D721Med (cell line): ENCODE measurements around the gene ZFAND6.

ENCODE experiments used
- DNase-seq: peaks from one replicate; pipeline ENCODE4 v3.0.0; 2011; ENCODE audit warnings: low spot score; ENCODE audit not compliant: insufficient read length
- FAIRE-seq: peaks from 2 replicates; lab custom pipeline; 2011; peaks lifted over from hg19 to GRCh38; lab: Jason Lieb, UNC
- TF ChIP-seq, protein P1 (sequence below): IDR thresholded peaks from 2 replicates; pipeline ENCODE4 v1.5.1; 2012; ENCODE audit warnings: mild to moderate bottlenecking, control low read depth; ENCODE audit not compliant: insufficient read depth; ENCODE audit errors: missing control alignments

ZFAND6 gene

DNA sequence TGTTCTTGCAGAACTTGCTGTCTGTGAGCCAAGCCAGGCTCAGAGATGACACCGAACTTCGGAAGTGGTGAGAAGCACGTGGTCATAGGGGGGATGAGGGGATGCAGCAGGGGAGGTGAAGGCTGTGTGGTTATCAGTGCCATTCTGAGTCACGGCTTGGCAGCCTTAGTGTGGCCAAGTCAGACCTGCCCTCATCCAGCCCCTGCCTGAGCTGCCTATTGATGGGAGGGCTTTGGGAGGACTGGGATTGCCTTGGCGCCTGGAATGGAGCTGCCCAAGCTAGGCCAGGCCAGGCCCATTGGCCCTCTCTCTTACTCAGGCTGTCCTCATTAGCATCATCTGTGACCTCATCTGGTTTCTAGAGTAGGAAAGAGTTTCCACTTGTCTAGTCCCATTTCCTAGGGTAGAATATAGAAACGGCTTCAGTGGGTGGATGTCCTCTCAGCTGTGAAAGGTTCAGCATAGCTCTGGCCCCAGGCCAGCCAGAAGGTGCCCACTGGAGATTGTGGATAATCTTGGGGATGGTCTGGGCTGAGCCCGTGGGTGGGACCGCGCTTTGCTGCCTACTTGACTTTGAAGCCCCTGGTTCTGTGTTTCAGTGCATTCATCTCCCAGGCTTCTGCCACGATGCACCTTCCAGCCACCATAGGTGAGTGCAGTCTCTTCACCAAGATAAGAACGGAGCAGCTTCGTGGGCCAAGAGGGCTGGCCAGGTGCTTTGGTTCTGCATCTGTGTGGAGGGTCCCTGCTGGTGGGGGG lies 100.5 kb downstream of the ZFAND6 start:
- DNase-seq (no peak), FAIRE-seq (no peak)
- TF ChIP-seq, protein P1, sequence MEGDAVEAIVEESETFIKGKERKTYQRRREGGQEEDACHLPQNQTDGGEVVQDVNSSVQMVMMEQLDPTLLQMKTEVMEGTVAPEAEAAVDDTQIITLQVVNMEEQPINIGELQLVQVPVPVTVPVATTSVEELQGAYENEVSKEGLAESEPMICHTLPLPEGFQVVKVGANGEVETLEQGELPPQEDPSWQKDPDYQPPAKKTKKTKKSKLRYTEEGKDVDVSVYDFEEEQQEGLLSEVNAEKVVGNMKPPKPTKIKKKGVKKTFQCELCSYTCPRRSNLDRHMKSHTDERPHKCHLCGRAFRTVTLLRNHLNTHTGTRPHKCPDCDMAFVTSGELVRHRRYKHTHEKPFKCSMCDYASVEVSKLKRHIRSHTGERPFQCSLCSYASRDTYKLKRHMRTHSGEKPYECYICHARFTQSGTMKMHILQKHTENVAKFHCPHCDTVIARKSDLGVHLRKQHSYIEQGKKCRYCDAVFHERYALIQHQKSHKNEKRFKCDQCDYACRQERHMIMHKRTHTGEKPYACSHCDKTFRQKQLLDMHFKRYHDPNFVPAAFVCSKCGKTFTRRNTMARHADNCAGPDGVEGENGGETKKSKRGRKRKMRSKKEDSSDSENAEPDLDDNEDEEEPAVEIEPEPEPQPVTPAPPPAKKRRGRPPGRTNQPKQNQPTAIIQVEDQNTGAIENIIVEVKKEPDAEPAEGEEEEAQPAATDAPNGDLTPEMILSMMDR = no peak

DNA sequence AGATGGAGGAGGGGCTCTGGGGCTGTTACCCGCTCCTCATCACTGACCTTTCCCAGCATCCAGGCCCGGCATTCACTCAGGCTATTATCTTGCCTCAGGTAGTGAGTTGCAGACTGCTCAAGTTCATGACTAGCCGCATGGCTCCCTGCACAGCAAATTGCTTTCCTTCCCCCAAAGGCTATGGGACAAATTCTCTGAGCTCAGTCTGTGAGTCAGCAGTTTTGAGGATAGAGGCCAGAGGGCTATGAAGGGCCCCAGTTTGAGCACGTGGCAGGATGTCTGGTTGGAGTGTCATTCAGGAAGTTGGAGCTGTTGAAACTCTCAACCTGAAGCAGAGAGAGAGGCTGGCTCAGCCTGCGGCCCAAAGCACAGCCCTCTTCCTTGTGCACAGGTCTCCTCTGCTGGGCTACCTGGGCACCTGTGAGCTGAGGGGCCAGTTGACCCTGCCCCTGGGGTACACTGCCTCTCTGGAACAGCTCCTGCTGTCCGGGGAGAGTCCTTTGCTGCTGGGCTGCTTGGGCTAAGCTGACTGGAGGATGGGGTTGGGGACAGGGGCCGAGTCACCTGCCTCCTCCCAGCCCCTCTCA lies 101.2 kb downstream of the ZFAND6 start:
- FAIRE-seq (no peak), DNase-seq (no peak)
- TF ChIP-seq, protein P1 = no peak

DNA sequence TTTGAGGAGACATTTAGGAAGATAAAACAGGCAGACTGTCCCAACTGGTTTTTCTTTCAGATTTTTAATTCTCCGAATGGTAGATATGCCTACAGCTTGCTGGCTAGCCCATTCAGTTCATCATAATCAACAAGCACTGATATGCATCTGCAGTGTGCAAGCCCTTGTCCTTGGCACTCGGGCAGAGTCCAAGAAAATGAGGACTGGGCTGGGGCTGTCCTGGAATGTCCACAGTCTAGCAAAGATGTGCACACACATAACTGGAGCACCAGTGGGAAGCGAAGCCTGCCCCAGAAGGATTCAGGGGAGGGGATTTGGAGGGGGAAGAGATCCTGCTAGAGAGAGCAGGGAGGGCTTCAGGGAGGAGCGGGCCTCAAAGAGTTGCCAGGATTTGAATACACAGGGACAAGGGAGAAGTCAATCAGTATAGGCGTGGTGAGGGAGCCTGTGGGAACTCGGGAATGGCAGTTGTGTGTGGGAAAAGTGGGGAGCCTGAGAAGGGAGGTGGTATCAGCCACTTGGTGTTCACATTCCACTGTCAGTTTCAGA lies 102.1 kb downstream of the ZFAND6 start:
- DNase-seq = no peak
- TF ChIP-seq, protein P1 = no peak
- no peak for FAIRE-seq

DNA sequence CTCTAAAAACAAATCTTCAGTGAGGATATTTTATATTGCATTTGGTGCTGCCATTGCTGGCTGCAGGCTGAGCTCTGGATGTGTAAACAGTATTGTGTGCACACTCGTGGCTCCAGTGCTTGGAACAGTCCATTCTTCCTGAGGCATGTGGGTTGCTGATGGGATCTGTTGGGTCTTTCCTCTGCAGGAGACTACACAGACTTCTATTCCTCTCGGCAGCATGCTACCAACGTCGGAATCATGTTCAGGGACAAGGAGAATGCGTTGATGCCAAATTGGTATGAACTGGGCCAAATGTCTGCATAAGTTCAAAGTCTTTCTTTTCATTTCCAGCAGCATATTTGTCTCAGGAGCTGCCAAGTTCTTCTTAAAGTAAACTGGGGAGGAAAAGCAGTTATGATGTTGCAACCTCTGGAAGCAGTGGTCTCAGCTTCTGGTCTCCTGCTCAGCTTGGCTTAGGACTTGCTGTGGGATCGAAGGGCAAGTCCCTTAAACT lies 102.6 kb downstream of the ZFAND6 start:
- no peak for FAIRE-seq
- no peak for DNase-seq

DNA sequence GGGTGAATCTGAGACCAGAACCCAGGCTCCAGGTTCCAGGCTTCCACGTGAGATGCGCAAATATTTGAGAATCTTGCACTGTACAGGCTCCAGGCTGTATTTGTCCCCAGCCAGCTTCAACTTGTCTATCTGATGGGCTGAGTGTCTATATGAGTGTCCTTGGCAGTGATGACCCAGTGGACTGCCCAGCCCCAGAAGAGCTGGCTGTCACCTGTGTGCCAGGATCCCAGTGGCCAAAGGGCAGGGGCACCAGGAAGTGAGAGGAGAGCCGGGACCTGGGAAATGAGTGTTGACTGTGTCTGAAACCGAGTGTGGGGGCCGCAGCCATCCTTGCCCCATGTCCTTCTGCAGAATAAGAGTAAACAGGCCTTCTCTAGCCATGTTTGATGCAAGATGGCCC lies 103.7 kb downstream of the ZFAND6 start:
- TF ChIP-seq, protein P1 = no peak
- FAIRE-seq = no peak
- no peak for DNase-seq

More for the DNA sequence above, 102.6 kb downstream of the ZFAND6 start:
- TF ChIP-seq, protein P1 = no peak

DNA sequence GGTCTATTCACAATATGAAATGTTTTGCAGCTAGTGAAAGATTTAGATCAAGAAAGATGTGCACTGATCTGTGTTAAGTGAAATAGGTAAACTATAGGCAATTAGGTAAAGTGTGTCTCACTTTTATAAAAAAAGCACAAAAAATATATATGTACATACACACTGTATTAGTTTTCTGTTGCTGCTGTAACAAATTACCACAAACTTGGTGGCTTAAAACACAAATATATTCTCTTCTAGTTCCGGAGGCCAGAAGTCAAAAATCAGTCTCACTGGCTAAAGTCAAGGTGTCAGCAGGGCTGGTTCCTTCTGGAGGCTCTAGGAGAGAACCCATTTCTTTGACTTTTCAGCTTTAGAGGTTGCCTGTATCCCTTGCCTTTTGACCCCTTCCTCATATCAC lies 104.4 kb downstream of the ZFAND6 start:
- FAIRE-seq = no peak
- TF ChIP-seq, protein P1 = no peak

More for the DNA sequence above, 104.4 kb downstream of the ZFAND6 start:
- DNase-seq = no peak
